H9 (cell line): ENCODE results near the gene CPSF4L. TPM values are rescaled to one million over a fixed set of nuclear protein-coding genes. Genes with fewer than 3 reads are reported as not detected.
A peak's percentile ranks its signal among the peaks of the same experiment; 100 is the strongest.

ENCODE experiments used
- DNase-seq: peaks from one replicate; pipeline ENCODE4 v3.0.0-alpha.2; 2017
- H2AFZ ChIP-seq: one replicate; pipeline ENCODE4 v1.6.1; 2013; ENCODE audit warnings: mild to moderate bottlenecking, low read length, control low read depth, moderate library complexity
- H2AK5ac ChIP-seq: 2 replicates; pipeline ENCODE4 v1.6.1; 2013; ENCODE audit warnings: low read length, control low read depth, mixed read lengths; ENCODE audit not compliant: insufficient read length
- H2BK120ac ChIP-seq: one replicate; pipeline ENCODE4 v1.6.1; 2013; ENCODE audit warnings: low read depth, mild to moderate bottlenecking, low read length, control low read depth, inconsistent platforms; ENCODE audit not compliant: poor library complexity, severe bottlenecking
- H2BK12ac ChIP-seq: 2 replicates; pipeline ENCODE4 v1.6.1; 2013; ENCODE audit warnings: low read length, control low read depth, mixed read lengths, low read depth; ENCODE audit not compliant: insufficient read length
- H2BK15ac ChIP-seq: 2 replicates; pipeline ENCODE4 v1.6.1; 2013; ENCODE audit warnings: low read depth, low read length, control low read depth
- H2BK20ac ChIP-seq: one replicate; pipeline ENCODE4 v1.6.1; 2013; ENCODE audit warnings: low read depth, mild to moderate bottlenecking, low read length, control low read depth, inconsistent platforms; ENCODE audit not compliant: poor library complexity, severe bottlenecking
- H2BK5ac ChIP-seq: 2 replicates; pipeline ENCODE4 v1.6.1; 2013; ENCODE audit warnings: low read length, control low read depth, mixed read lengths; ENCODE audit not compliant: insufficient read length
- H3K14ac ChIP-seq: 2 replicates; pipeline ENCODE4 v1.6.1; 2013; ENCODE audit warnings: low read length, control low read depth; ENCODE audit not compliant: insufficient read depth
- H3K18ac ChIP-seq: 2 replicates; pipeline ENCODE4 v1.6.1; 2013; ENCODE audit warnings: low read depth, mild to moderate bottlenecking, mixed read lengths, low read length, control low read depth; ENCODE audit not compliant: insufficient read length
- H3K23ac ChIP-seq: 2 replicates; pipeline ENCODE4 v1.6.1; 2013; ENCODE audit warnings: low read length, control low read depth, mixed read lengths, low read depth; ENCODE audit not compliant: insufficient read length
- H3K23me2 ChIP-seq: 2 replicates; pipeline ENCODE4 v1.6.1; 2013; ENCODE audit warnings: low read depth, mild to moderate bottlenecking, mixed read lengths, low read length, control low read depth; ENCODE audit not compliant: insufficient read length, poor library complexity, severe bottlenecking
- H3K27ac ChIP-seq: 2 replicates; pipeline ENCODE4 v1.5.1; 2013; ENCODE audit warnings: low read length, control low read depth, mixed read lengths, low read depth; ENCODE audit not compliant: insufficient read length
- H3K27me3 ChIP-seq: 2 replicates; pipeline ENCODE4 v1.6.1; 2013; ENCODE audit warnings: low read length, control low read depth, inconsistent platforms; ENCODE audit not compliant: insufficient read depth
- H3K4ac ChIP-seq: 2 replicates; pipeline ENCODE4 v1.6.1; 2013; ENCODE audit warnings: low read depth, mild to moderate bottlenecking, control low read depth, inconsistent platforms, low read length, moderate library complexity
- H3K4me1 ChIP-seq: 2 replicates; pipeline ENCODE4 v1.6.1; 2013; ENCODE audit warnings: low read length, control low read depth, inconsistent platforms; ENCODE audit not compliant: insufficient read depth
- H3K4me2 ChIP-seq: 2 replicates; pipeline ENCODE4 v1.6.1; 2013; ENCODE audit warnings: low read length, control low read depth, mixed read lengths; ENCODE audit not compliant: insufficient read length, insufficient read depth
- H3K56ac ChIP-seq: 2 replicates; pipeline ENCODE4 v1.6.1; 2013; ENCODE audit warnings: low read depth, mild to moderate bottlenecking, mixed read lengths, low read length, control low read depth; ENCODE audit not compliant: insufficient read length
- H3K79me1 ChIP-seq: 2 replicates; pipeline ENCODE4 v1.6.1; 2013; ENCODE audit warnings: low read depth, mild to moderate bottlenecking, moderate library complexity, low read length, control low read depth, inconsistent platforms; ENCODE audit not compliant: insufficient read depth, poor library complexity, severe bottlenecking
- H3K79me2 ChIP-seq: 2 replicates; pipeline ENCODE4 v1.6.1; 2013; ENCODE audit warnings: low read length, control low read depth, inconsistent platforms; ENCODE audit not compliant: insufficient read depth
- H3K9ac ChIP-seq: 2 replicates; pipeline ENCODE4 v1.6.1; 2013; ENCODE audit warnings: low read length, control low read depth, mixed read lengths; ENCODE audit not compliant: insufficient read length; ENCODE audit errors: extremely low read depth
- H3K9me3 ChIP-seq: one replicate; pipeline ENCODE4 v1.6.1; 2013; ENCODE audit warnings: low read depth, low read length, inconsistent platforms; ENCODE audit not compliant: control insufficient read depth
- H3T11ph ChIP-seq: one replicate; pipeline ENCODE4 v1.6.1; 2013; ENCODE audit warnings: mild to moderate bottlenecking, low read length, control low read depth, inconsistent platforms
- H4K20me1 ChIP-seq: one replicate; pipeline ENCODE4 v1.6.1; 2013; ENCODE audit not compliant: control insufficient read depth, insufficient read length, insufficient read depth
- H4K5ac ChIP-seq: 2 replicates; pipeline ENCODE4 v1.6.1; 2013; ENCODE audit warnings: low read depth, mild to moderate bottlenecking, mixed read lengths, low read length, control low read depth; ENCODE audit not compliant: insufficient read length
- H4K8ac ChIP-seq: replicated peaks from 2 replicates; pipeline ENCODE4 v1.6.1; 2013; ENCODE audit warnings: low read length, control low read depth, mixed read lengths, low read depth; ENCODE audit not compliant: insufficient read length
- H4K91ac ChIP-seq: 2 replicates; pipeline ENCODE4 v1.6.1; 2013; ENCODE audit warnings: low read depth, mild to moderate bottlenecking, moderate library complexity, mixed read lengths, low read length, control low read depth; ENCODE audit not compliant: insufficient read length
- H3K27ac Mint-ChIP-seq, 3 experiments: 2 replicates in 2 of 3; 3 replicates in 1 of 3; pipeline ENCODE4 v1.8.0; 2020 to 2021; ENCODE audit warnings: mixed read lengths in 3 of 3, mild to moderate bottlenecking in 1 of 3, moderate library complexity in 1 of 3
- H3K27me3 Mint-ChIP-seq: 2 replicates; pipeline ENCODE4 v1.8.0; 2021; ENCODE audit warnings: low read depth, mild to moderate bottlenecking, moderate library complexity, mixed read lengths
- H3K36me3 Mint-ChIP-seq, 3 experiments: 2 replicates in 2 of 3; 3 replicates in 1 of 3; pipeline ENCODE4 v1.8.0; 2020 to 2021; ENCODE audit warnings: low read depth in 3 of 3, mixed read lengths in 3 of 3; ENCODE audit not compliant: insufficient read depth in 1 of 3
- H3K4me1 Mint-ChIP-seq, 2 experiments: 2 replicates each; pipeline ENCODE4 v1.8.0; 2020; ENCODE audit warnings: mixed read lengths in 2 of 2
- H3K4me3 Mint-ChIP-seq, 2 experiments: 2 replicates in 1 of 2; 3 replicates in 1 of 2; pipeline ENCODE4 v1.8.0; 2020 to 2021; ENCODE audit warnings: mild to moderate bottlenecking in 2 of 2, mixed read lengths in 2 of 2, moderate library complexity in 1 of 2
- H3K9me3 Mint-ChIP-seq, 2 experiments: 2 replicates in 1 of 2; 3 replicates in 1 of 2; pipeline ENCODE4 v1.8.0; 2020; ENCODE audit warnings: mild to moderate bottlenecking in 2 of 2, mixed read lengths in 2 of 2, moderate library complexity in 1 of 2
- WGBS: extraction: QIAGEN DNeasy Blood & Tissue Kit; methylation state at CpG from one replicate; pipeline ENCODE4 v1.1.7; 2013; ENCODE audit warnings: missing lambda C conversion rate, low lambda C conversion rate, mixed read lengths; ENCODE audit not compliant: insufficient read length; ENCODE audit errors: extremely low coverage; 5-methylcytosine and 5-hydroxymethylcytosine counted together
- total RNA-seq: library from RNA; stranded (reverse); gene quantifications from 2 replicates; pipeline ENCODE4 v1.2.1, GENCODE V29; 2021
- TF ChIP-seq, protein P1 (sequence below): fragments of 200-600 bp; sonication (generic); conservative IDR thresholded peaks from 3 replicates; pipeline ENCODE4 v1.8.0; 2021; ENCODE audit warnings: antibody characterized with exemption, mild to moderate bottlenecking

CPSF4L gene
- total RNA-seq, 1 experiment from 2014 or later: not detected

DNA sequence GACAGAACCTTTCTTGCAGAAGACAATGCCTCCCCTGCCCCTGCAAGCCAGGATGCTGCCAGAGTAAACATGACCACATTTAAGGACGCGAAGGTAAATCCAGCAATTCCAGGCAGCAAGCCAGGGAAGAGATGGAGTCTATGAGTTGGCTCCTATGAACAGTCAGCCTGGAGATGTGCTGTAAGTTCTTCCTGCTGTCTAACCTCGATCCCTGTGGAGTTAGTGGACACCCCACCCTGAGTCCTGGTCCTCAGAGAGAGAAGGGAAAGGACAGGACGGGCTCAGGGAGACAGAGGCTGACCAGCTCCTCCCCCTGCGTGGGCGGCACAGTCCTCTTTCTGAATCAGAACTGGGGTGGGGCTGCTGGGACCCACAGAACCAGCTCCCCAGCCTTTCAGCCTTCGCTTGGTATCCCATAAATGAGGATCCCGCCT lies 25.2 kb upstream of the CPSF4L start:
- Histone ChIP-seq H3K27me3 (no peaks in the 10 kb centered on the region), H2BK120ac (no peak overlapping the region), H3K79me2 (no peaks in the 10 kb centered on the region), H3K18ac (no peak overlapping the region), H3K4me1 (peaks cover 3% of the 10 kb centered on the region; the same call in 1 of the 2 replicates), H3K9ac (no peak overlapping the region), H2BK20ac (no peak overlapping the region), H3T11ph (no peak overlapping the region), H3K9me3 (no peaks in the 10 kb centered on the region), H2AFZ (no peak overlapping the region), H2BK5ac (no peak overlapping the region), H3K4ac (no peak overlapping the region), H3K56ac (no peak overlapping the region), H2AK5ac (no peak overlapping the region), H3K79me1 (no peaks in the 10 kb centered on the region), H3K4me2 (no peak overlapping the region), H3K27ac (no peak overlapping the region), H4K20me1 (no peaks in the 10 kb centered on the region), H3K23ac (no peak overlapping the region), H3K23me2 (no peaks in the 10 kb centered on the region), H3K14ac (no peak overlapping the region), H2BK12ac (no peak overlapping the region), H4K8ac (no peak overlapping the region), H4K5ac (no peak overlapping the region), H4K91ac (no peak overlapping the region), H2BK15ac (no peak overlapping the region)
- Mint-ChIP-seq H3K27ac (peak overlapping the region in 2 of 3 experiments; percentile 7 to 86; a peak in 1 of 7 replicates), H3K4me3 (no peak overlapping the region), H3K36me3 (peaks cover 2 to 9% (median 7%) of the 10 kb centered on the region in 3 experiments; a peak in 6 of 7 replicates), H3K4me1 (peaks cover 41 to 50% of the 10 kb centered on the region in 2 experiments), H3K9me3 (no peaks in the 10 kb centered on the region), H3K27me3 (no peaks in the 10 kb centered on the region)
- WGBS: no CpG with 5 or more reads among the region's 8 CpGs
- no peak for DNase-seq
- TF ChIP-seq, protein P1, sequence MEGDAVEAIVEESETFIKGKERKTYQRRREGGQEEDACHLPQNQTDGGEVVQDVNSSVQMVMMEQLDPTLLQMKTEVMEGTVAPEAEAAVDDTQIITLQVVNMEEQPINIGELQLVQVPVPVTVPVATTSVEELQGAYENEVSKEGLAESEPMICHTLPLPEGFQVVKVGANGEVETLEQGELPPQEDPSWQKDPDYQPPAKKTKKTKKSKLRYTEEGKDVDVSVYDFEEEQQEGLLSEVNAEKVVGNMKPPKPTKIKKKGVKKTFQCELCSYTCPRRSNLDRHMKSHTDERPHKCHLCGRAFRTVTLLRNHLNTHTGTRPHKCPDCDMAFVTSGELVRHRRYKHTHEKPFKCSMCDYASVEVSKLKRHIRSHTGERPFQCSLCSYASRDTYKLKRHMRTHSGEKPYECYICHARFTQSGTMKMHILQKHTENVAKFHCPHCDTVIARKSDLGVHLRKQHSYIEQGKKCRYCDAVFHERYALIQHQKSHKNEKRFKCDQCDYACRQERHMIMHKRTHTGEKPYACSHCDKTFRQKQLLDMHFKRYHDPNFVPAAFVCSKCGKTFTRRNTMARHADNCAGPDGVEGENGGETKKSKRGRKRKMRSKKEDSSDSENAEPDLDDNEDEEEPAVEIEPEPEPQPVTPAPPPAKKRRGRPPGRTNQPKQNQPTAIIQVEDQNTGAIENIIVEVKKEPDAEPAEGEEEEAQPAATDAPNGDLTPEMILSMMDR: no peak
